Measurements from ENCODE around the gene KMT2A.
"Not testable (repeated sequence)": the region's sequence is repeated elsewhere in the genome, so short reads cannot be mapped to it uniquely, and the experiment has no call there.

The KMT2A gene

GRCh38 chr11:118533769-118534729, 97.8 kb downstream of the KMT2A start:
- no peak for DNase-seq

DNA sequence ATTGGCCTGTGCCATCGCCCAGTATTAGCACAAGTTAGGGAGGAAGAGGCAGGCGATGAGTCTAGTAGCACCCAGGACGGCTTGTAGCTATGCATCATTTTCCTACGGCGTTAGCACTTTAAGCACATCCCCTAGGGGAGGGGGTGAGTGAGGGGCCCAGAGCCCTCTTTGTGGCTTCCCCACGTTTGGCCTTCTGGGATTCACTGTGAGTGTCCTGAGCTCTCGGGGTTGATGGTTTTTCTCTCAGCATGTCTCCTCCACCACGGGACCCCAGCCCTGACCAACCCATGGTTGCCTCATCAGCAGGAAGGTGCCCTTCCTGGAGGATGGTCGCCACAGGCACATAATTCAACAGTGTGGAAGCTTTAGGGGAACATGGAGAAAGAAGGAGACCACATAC, 99.0 kb downstream of the KMT2A start:
- DNase-seq, result no peak

GRCh38 chr11:118536726-118537125, 100.4 kb downstream of the KMT2A start:
- no peak for DNase-seq

- DNase-seq, result no peak
Measured at GRCh38 chr11:118537409-118537980, 101.2 kb downstream of the KMT2A start.

DNA sequence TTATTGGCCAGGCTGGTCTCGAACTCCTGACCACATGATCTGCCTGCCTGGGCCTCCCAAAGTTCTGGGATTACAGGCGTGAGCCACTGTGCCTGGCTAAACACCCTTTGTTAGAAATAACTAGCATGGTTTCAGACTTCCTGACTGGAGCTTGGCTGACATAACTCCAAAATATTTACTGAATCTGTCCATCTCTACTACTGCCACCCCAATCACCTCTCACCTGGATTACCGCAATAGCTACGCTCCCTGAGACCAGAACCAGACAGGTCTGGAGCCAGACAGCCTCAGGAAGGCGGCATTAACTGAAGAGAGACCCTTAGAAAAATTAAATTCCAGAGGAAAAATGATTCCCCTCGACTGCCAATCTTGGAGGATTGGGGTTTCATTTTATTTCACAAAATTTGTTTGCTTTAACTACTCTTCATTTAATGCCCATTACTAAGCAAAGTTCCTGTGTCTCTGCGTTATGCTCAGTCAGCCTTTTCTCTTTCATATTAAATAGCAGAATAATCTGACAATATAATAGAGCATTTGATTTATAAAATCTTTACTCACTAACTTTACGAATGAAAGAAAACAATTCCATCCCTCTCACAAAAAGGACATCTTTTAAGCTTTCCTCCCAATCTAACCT, 107.8 kb downstream of the KMT2A start:
- no peak for DNase-seq

- no peak for DNase-seq
Measured at GRCh38 chr11:118544647-118545010, 108.3 kb downstream of the KMT2A start.

DNA sequence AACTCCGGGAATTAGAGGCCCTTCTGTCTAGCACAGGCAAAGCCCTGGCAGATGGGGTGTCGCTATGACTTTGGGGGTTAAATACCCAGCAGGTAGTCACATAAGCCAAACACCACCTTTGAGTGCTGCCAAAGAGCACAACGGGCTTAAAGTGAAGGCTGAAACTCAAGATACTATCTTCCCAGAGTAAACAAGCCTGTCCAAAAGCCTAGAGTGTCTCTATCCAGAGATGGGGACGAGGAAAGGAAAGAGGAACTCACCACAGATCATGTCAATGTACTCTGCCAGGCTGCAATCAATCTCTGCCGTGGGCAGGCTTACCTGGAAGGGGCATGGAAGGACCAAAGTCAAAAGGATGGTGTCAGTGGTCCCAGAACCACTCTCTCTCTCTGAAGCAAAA, 109.2 kb downstream of the KMT2A start:
- DNase-seq, result no peak

DNA sequence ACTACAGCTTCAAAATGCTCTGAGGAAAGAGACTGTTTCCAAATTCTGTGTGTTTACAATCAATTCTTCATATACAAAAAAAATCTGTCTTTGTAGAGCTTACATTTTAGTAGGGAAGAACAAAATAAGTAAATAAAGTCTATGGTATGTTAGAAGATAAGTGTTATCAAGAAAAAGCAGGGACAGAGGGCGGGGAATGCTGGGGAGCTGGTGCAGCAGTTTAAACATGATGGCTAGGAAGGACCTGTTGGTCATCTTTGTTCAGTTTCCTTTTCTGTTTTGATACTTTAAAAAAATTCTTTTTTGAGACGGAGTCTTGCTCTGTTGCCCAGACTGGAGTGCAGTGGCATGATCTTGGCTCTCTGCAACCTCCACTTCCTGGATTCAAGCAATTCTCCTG, 110.8 kb downstream of the KMT2A start:
- no peak for DNase-seq

DNA sequence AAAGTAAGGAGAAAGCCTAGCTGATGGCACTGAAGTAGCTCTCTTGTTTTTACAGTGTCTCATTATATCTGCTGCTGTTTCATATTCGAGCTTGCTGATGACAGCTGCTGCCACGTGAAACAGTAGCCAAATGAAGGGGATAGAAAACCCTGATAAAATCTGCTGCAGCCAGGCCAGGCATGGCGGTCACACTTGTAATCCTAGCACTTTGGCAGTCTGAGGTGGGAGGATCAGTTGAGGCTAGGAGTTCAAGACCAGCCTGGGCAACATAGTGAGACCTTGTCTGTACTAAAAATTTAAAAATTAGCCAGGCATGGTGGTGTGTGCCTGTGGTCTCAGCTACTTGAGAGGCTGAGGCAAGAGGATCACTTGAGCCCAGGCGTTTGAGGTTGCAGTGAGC, 116.0 kb downstream of the KMT2A start:
- DNase-seq, result no peak

GRCh38 chr11:118560806-118561205, 124.5 kb downstream of the KMT2A start:
- DNase-seq, result no peak

GRCh38 chr11:118565051-118565450, 128.8 kb downstream of the KMT2A start:
- no peak for DNase-seq

DNA sequence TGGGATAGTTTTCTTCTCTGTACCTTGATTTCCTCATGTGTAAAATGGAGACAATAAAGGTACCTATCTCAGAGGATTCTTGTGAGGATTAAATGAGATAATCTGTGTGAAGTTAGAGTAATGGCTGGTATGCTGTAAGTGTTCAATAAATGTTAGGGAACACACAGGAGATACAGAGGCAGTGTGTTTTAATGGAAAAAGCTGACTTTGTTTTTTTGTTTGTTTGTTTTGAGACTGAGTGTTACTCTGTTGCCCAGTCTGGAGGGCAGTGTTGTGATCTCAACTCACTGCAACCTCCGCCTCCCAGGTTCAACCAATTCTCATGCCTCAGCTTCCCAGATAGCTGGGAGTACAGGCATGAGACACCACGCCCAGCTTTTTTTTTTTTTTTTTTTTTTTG, 133.4 kb downstream of the KMT2A start:
- DNase-seq, result no peak

DNA sequence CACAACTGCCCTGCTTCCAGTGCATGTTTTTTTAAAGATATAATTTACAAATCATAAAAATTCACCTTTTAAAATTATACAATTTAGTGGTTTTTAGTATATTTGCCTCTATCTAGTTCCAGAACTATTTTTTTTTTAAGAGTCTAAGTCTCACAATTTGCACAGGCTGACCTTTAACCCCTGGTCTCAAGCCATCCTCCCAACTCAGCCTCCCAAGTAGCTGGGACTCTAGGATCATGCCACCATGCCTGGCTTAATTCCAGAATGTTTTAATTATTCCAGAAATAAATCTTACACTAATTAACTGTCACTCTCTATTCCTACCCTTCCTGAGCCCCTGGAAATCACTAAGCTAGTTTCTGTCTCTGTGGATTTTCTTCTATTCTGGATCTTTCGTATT, 134.5 kb downstream of the KMT2A start:
- no peak for DNase-seq

DNA sequence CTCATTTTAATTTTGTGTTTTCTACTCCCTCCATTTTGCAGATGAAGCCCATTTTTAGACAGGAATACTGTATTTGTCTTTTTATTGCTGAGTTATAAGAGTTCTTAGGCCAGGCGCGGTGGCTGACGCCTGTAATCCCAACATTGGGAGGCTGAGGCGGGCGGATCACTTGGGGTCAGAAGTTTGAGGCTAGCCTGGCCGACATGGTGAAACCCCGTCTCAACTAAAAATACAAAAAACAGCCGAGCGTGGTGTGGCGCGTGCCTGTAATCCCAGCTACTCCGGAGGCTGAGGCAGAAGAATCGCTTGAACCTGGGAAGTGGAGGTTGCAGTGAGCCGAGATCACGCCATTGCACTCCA, 135.4 kb downstream of the KMT2A start:
- not testable (repeated sequence) for DNase-seq

- DNase-seq, result peak; percentile 83
Measured at GRCh38 chr11:118572061-118572980, 136.0 kb downstream of the KMT2A start, which contains the start of gene ARCN1. Gene ARCN1, plus strand, starts transcription at chr11:118572409. Its CDS starts 139 bp downstream, at chr11:118572548.

GRCh38 chr11:118572981-118573550, 136.8 kb downstream of the KMT2A start:
- peak; percentile 58 for DNase-seq

DNA sequence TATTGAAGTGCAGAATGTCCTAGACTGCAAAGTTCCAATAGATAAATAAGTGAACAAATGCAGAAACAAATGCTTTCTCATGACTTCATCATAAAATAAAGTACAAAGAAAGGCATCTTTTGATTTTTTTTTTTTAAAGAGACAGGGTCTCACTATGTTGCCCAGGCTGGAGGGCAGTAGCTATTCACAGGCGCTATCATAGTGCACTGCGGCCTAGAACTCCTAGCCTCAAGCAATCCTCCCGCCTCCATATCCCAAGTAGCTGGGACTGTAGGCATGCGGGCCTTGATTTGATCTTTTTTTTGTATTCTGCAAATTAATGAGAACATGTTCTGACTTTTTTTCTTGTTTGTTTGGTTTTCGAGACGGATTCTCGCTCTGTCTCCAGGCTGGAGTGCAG, 138.3 kb downstream of the KMT2A start:
- DNase-seq, result no peak
